ENCODE results near the gene CDC37. TPM values are rescaled to one million over a fixed set of nuclear protein-coding genes. Genes with fewer than 3 reads are reported as not detected.
"Not testable (repeated sequence)": the region's sequence is repeated elsewhere in the genome, so short reads cannot be mapped to it uniquely, and the experiment has no call there.

The CDC37 gene
- total and polyA plus RNA-seq, 4 experiments from 2014 or later: 51.8 to 185 (median 134) TPM

GRCh38 chr19:10407096-10407495 is 3.8 kb upstream of the CDC37 start:
- Mint-ChIP-seq H3K4me3 (peak overlapping the region; percentile 53 to 96 (median 66)), H3K4me1 (peaks cover 32 to 87% (median 65%) of the 10 kb centered on the region in 4 donors), H3K9me3 (peaks cover 0 to 2% (median 0%) of the 10 kb centered on the region in 8 donors), H3K36me3 (peaks cover 0 to 16% of the 10 kb centered on the region in 2 donors), H3K27me3 (peaks cover 0 to 2% of the 10 kb centered on the region in 2 donors), H3K27ac (peak overlapping the region; percentile 83 to 99 (median 96))
- intact Hi-C loops (cut with micrococcal nuclease): loop anchor here (10.0 kb wide), 1 partner anchor 302 kb away; the partner anchor contains the start of genes ANGPTL6 and PPAN
- POLR2A ChIA-PET (ENCODE audit: partially characterized antibody): interaction anchor here (0.9 to 20.6 kb wide), 2 partner anchors 17 to 171 kb away, joined by 3 to 470 read pairs; partner anchors contain the start of gene PDE4A
- H3K4me3 ChIP-seq (ENCODE audit: low read length in 2 of 2): no peak overlapping the region
- no peak for DNase-seq
- peaks cover 72% of the 10 kb centered on the region for H3K4me1 ChIP-seq (ENCODE audit: insufficient read depth, low read length)
- no peaks in the 10 kb centered on the region for H3K36me3 ChIP-seq (ENCODE audit: insufficient read depth, low read length)
- H3K27ac ChIP-seq (ENCODE audit: low read depth, low read length): peak overlapping the region; percentile 92
- CTCF ChIA-PET (ENCODE audit: partially characterized antibody): interaction anchor here (9.3 to 11.6 kb wide), 2 partner anchors 8 to 22 kb away, joined by 232 to 379 read pairs; partner anchors contain the start of gene PDE4A
- no peaks in the 10 kb centered on the region for H3K27me3 ChIP-seq (ENCODE audit: insufficient read depth, low read length)
- no peaks in the 10 kb centered on the region for H3K9me3 ChIP-seq (ENCODE audit: control insufficient read depth in 1 of 2, low read length in 2 of 2)

DNA sequence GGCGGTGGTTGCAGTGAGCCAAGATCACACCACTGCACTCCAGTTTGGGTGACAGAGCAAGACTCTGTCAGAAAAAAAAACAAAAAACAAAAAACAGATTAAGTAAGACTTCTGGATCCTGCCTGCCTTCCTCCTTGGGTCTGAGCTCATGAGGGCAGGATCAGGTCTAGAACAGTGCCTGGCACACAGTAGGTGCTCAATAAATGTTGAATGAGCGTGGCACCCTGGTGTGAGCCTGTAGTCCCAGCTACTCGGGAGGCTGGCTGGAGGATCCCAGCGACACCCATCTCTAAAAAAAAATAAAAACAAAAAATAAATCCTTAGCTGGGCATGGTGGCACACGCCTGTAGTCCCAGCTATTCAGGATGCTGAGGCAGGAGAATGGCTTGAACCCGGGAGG is 2.8 kb upstream of the CDC37 start:
- Histone ChIP-seq H3K4me1 (ENCODE audit: insufficient read depth, low read length) (peaks cover 72% of the 10 kb centered on the region), H3K4me3 (ENCODE audit: low read length in 2 of 2) (no peak overlapping the region), H3K9me3 (ENCODE audit: control insufficient read depth in 1 of 2, low read length in 2 of 2) (no peaks in the 10 kb centered on the region), H3K27ac (ENCODE audit: low read depth, low read length) (peak overlapping the region; percentile 92), H3K27me3 (ENCODE audit: insufficient read depth, low read length) (no peaks in the 10 kb centered on the region), H3K36me3 (ENCODE audit: insufficient read depth, low read length) (no peaks in the 10 kb centered on the region)
- H3K9me3 Mint-ChIP-seq: peaks cover 0 to 2% (median 0%) of the 10 kb centered on the region in 8 donors
- H3K27ac Mint-ChIP-seq: peak overlapping the region; percentile 52 to 99 (median 96)
- intact Hi-C loops (cut with micrococcal nuclease): loop anchor here (10.0 kb wide), 1 partner anchor 301 kb away; the partner anchor contains the start of genes ANGPTL6 and PPAN
- ChIA-PET CTCF (ENCODE audit: partially characterized antibody) (interaction anchor here (0.6 to 11.6 kb wide), 8 partner anchors 9 to 1130 kb away, joined by 3 to 379 read pairs (median 3); partner anchors contain the start of genes ANGPTL6 and PDE4A), POLR2A (ENCODE audit: partially characterized antibody) (interaction anchor here (0.8 to 20.6 kb wide), 6 partner anchors 18 to 263 kb away, joined by 3 to 470 read pairs (median 6); partner anchors contain the start of genes PDE4A and RAVER1)
- DNase-seq: no peak
- peak overlapping the region in 5 of 8 donors; percentile 31 to 96 (median 92) for H3K4me3 Mint-ChIP-seq
- peaks cover 39 to 87% (median 67%) of the 10 kb centered on the region in 4 donors for H3K4me1 Mint-ChIP-seq
- H3K36me3 Mint-ChIP-seq: peaks cover 0 to 16% of the 10 kb centered on the region in 2 donors
- H3K27me3 Mint-ChIP-seq: peaks cover 0 to 2% of the 10 kb centered on the region in 2 donors

- Mint-ChIP-seq H3K36me3 (peaks cover 0 to 18% of the 10 kb centered on the region in 2 donors), H3K4me1 (peaks cover 44 to 95% (median 70%) of the 10 kb centered on the region in 4 donors), H3K4me3 (peak overlapping the region; percentile 92 to 97 (median 96)), H3K27me3 (peaks cover 0 to 2% of the 10 kb centered on the region in 2 donors), H3K9me3 (peaks cover 0 to 2% (median 0%) of the 10 kb centered on the region in 8 donors), H3K27ac (peak overlapping the region; percentile 96 to 99 (median 98))
- ChIA-PET CTCF (ENCODE audit: partially characterized antibody) (interaction anchor here (0.8 to 11.6 kb wide), 11 partner anchors 10 to 302 kb away, joined by 3 to 379 read pairs (median 3); partner anchors contain the start of genes ANGPTL6, ICAM1 and PDE4A), POLR2A (ENCODE audit: partially characterized antibody) (interaction anchor here (0.5 to 20.6 kb wide), 9 partner anchors 19 to 262 kb away, joined by 3 to 470 read pairs (median 4); partner anchors contain the start of genes KRI1, PDE4A and RAVER1)
- intact Hi-C loops (cut with micrococcal nuclease): loop anchor here (1.0 to 10.0 kb wide), 4 partner anchors 31 to 300 kb away; partner anchors contain the start of genes ANGPTL6, KEAP1 and PPAN
- H3K4me3 ChIP-seq (ENCODE audit: low read length in 2 of 2): peak overlapping the region; percentile 17 to 99
- H3K27me3 ChIP-seq (ENCODE audit: insufficient read depth, low read length): no peaks in the 10 kb centered on the region
- H3K36me3 ChIP-seq (ENCODE audit: insufficient read depth, low read length): no peaks in the 10 kb centered on the region
- no peaks in the 10 kb centered on the region for H3K9me3 ChIP-seq (ENCODE audit: control insufficient read depth in 1 of 2, low read length in 2 of 2)
- peak overlapping the region; percentile 92 for H3K27ac ChIP-seq (ENCODE audit: low read depth, low read length)
- DNase-seq: peak in 1 of 5 donors; percentile 75
- H3K4me1 ChIP-seq (ENCODE audit: insufficient read depth, low read length): peaks cover 82% of the 10 kb centered on the region
These were observed 1.8 kb upstream of the CDC37 start for GRCh38 chr19:10404888-10405820.

DNA sequence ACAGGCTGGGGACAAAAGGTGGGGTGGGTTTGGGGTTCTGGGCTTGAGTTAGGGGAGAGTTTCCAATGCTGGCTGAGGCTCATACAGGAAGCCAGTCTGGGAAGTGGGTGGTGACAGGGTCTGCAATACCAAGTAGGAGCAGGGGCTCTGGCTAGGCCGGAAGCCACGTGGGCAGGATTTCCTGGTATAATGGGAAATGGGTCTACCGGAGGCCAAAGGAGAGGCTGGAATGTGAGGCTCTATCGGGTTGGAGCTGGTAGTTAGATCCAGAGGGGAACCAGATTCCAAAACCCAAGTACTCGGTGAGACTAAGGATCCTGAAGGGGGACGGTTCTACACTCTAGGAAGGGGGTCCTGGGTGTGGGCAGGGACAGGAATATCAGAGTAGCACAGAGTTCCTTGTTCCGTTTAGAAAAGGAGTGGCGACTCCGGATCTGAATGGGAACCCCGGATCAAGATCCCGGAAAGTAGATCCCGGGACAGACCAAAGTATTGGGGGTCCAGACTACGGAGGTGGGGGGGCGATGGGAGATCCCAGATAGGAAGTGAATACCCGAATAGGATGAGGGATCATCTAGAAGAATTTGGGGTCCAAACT is 802 bp downstream of the CDC37 start:
- Mint-ChIP-seq H3K9me3 (peaks cover 0 to 4% (median 0%) of the 10 kb centered on the region in 8 donors), H3K36me3 (peaks cover 0 to 31% of the 10 kb centered on the region in 2 donors), H3K27me3 (peaks cover 0 to 2% of the 10 kb centered on the region in 2 donors), H3K4me3 (peak overlapping the region; percentile 90 to 97 (median 96)), H3K4me1 (peaks cover 34 to 82% (median 58%) of the 10 kb centered on the region in 4 donors), H3K27ac (peak overlapping the region; percentile 96 to 99 (median 98))
- peak overlapping the region; percentile 99 to 100 for H3K4me3 ChIP-seq (ENCODE audit: low read length in 2 of 2)
- POLR2A ChIA-PET (ENCODE audit: partially characterized antibody): interaction anchor here (1.0 to 20.6 kb wide), 6 partner anchors 10 to 208 kb away, joined by 3 to 470 read pairs (median 5); partner anchors contain the start of genes DNMT1, ICAM1, PDE4A and RAVER1
- CTCF ChIA-PET (ENCODE audit: partially characterized antibody): interaction anchor here (1.3 to 11.6 kb wide), 6 partner anchors 11 to 461 kb away, joined by 3 to 379 read pairs (median 35); partner anchors contain the start of genes ICAM1 and PDE4A
- H3K36me3 ChIP-seq (ENCODE audit: insufficient read depth, low read length): no peaks in the 10 kb centered on the region
- H3K27me3 ChIP-seq (ENCODE audit: insufficient read depth, low read length): no peaks in the 10 kb centered on the region
- no peaks in the 10 kb centered on the region for H3K9me3 ChIP-seq (ENCODE audit: control insufficient read depth in 1 of 2, low read length in 2 of 2)
- H3K4me1 ChIP-seq (ENCODE audit: insufficient read depth, low read length): peaks cover 68% of the 10 kb centered on the region
- H3K27ac ChIP-seq (ENCODE audit: low read depth, low read length): peak overlapping the region; percentile 92
- intact Hi-C loops (cut with micrococcal nuclease): loop anchor here (1.0 to 10.0 kb wide), 6 partner anchors 14 to 298 kb away; partner anchors contain the start of genes ANGPTL6, PPAN and RAVER1
- DNase-seq: no peak

GRCh38 chr19:10399878-10400277 is 3.5 kb downstream of the CDC37 start:
- no peak overlapping the region for H3K4me3 ChIP-seq (ENCODE audit: low read length in 2 of 2)
- ChIA-PET POLR2A (ENCODE audit: partially characterized antibody) (interaction anchor here (0.6 to 20.6 kb wide), 5 partner anchors 9 to 284 kb away, joined by 3 to 470 read pairs (median 4); partner anchors contain the start of genes ICAM1 and PDE4A), CTCF (ENCODE audit: partially characterized antibody) (interaction anchor here (0.7 to 11.6 kb wide), 5 partner anchors 8 to 140 kb away, joined by 5 to 379 read pairs (median 24); partner anchors contain the start of genes ICAM1 and PDE4A)
- H3K4me1 ChIP-seq (ENCODE audit: insufficient read depth, low read length): peaks cover 43% of the 10 kb centered on the region
- Mint-ChIP-seq H3K27me3 (no peaks in the 10 kb centered on the region), H3K4me1 (peaks cover 20 to 60% (median 39%) of the 10 kb centered on the region in 4 donors), H3K36me3 (peaks cover 9 to 44% of the 10 kb centered on the region in 2 donors), H3K4me3 (no peak overlapping the region), H3K9me3 (peaks cover 0 to 4% (median 0%) of the 10 kb centered on the region in 8 donors), H3K27ac (peak overlapping the region in 3 of 7 donors; percentile 36 to 96 (median 84))
- peaks cover 11% of the 10 kb centered on the region for H3K36me3 ChIP-seq (ENCODE audit: insufficient read depth, low read length)
- no peaks in the 10 kb centered on the region for H3K27me3 ChIP-seq (ENCODE audit: insufficient read depth, low read length)
- H3K27ac ChIP-seq (ENCODE audit: low read depth, low read length): no peak overlapping the region
- no peaks in the 10 kb centered on the region for H3K9me3 ChIP-seq (ENCODE audit: control insufficient read depth in 1 of 2, low read length in 2 of 2)
- intact Hi-C loops (cut with micrococcal nuclease): loop anchor here (10.0 kb wide), 1 partner anchor 295 kb away; the partner anchor contains the start of genes ANGPTL6 and PPAN
- no peak for DNase-seq

DNA sequence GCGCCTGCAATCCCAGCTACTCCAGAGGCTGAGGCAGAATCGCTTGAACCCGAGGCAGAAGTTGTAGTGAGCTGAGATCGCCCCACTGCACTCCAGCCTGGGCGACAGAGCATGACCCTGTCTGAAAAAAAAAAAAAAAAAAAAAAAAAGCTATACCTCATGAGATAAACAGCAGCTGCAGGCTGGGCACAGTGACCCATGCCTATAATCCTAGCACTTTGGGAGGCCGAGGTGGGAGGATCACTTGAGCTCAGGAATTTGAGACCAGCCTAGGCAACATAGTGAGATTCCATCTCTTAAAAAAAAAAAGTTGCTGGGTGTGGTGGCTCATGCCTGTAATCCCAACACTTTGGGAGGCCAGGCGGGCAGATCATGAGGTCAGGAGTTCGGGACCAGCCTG is 4.0 kb downstream of the CDC37 start:
- peak overlapping the region in 3 of 7 donors; percentile 65 to 96 (median 70) for H3K27ac Mint-ChIP-seq
- POLR2A ChIA-PET (ENCODE audit: partially characterized antibody): interaction anchor here (0.6 to 20.6 kb wide), 4 partner anchors 9 to 285 kb away, joined by 3 to 470 read pairs (median 4); partner anchors contain the start of gene PDE4A
- H3K4me3 Mint-ChIP-seq; H3K4me3 ChIP-seq (ENCODE audit: low read length in 2 of 2); H3K27ac ChIP-seq (ENCODE audit: low read depth, low read length); H3K27me3 Mint-ChIP-seq; H3K27me3 ChIP-seq (ENCODE audit: insufficient read depth, low read length); H3K9me3 ChIP-seq (ENCODE audit: control insufficient read depth in 1 of 2, low read length in 2 of 2); H3K9me3 Mint-ChIP-seq; DNase-seq; intact Hi-C loops (cut with micrococcal nuclease): not testable (repeated sequence)
- peaks cover 20 to 56% (median 35%) of the 10 kb centered on the region in 4 donors for H3K4me1 Mint-ChIP-seq
- Histone ChIP-seq H3K4me1 (ENCODE audit: insufficient read depth, low read length) (peaks cover 38% of the 10 kb centered on the region), H3K36me3 (ENCODE audit: insufficient read depth, low read length) (peaks cover 14% of the 10 kb centered on the region)
- CTCF ChIA-PET (ENCODE audit: partially characterized antibody): interaction anchor here (0.7 to 11.6 kb wide), 5 partner anchors 8 to 140 kb away, joined by 5 to 379 read pairs (median 24); partner anchors contain the start of genes ICAM1 and PDE4A
- H3K36me3 Mint-ChIP-seq: peaks cover 9 to 44% of the 10 kb centered on the region in 2 donors
